HepG2 (cell line): ENCODE data around the gene DDX31. TPM values are rescaled to one million over a fixed set of nuclear protein-coding genes. Genes with fewer than 3 reads are reported as not detected.

Source experiments
- ATAC-seq: fragments of 200-7000 bp; cut with Tn5 transposase; 3 replicates; pipeline ENCODE4 v1.9.1; 2020; ENCODE audit warnings: mild to moderate bottlenecking, moderate library complexity
- BruUV-seq: library from RNA; stranded (reverse); fragments of 400-500 nt; replicated peaks from 2 replicates; lab custom pipeline; 2021; lab: Mats Ljungman, UMichigan
- CTCF ChIA-PET: fragments of 300-600 bp; formaldehyde crosslinking; extraction: SDS; loops from one replicate; lab custom pipeline; 2021; ENCODE audit warnings: low total read pairs, inconsistent platforms, low intra/inter-chr PET ratio; lab: Yijun Ruan, JAX
- POLR2A ChIA-PET: fragments of 350-600 bp; sonication (Branson Sonifier 250); formaldehyde crosslinking; loops from one replicate; lab custom pipeline; 2020; ENCODE audit warnings: antibody characterized with exemption, inconsistent platforms; lab: Yijun Ruan, JAX
- DNase-seq: peaks from one replicate; pipeline ENCODE4 v3.0.0-alpha.2; 2015; ENCODE audit warnings: low spot score
- FAIRE-seq: peaks from 3 replicates; lab custom pipeline; 2011; peaks lifted over from hg19 to GRCh38; lab: Jason Lieb, UNC
- H2AFZ ChIP-seq: one replicate; pipeline ENCODE4 v1.6.1; 2011; ENCODE audit warnings: low read length, inconsistent platforms
- H3K27ac ChIP-seq: fragments of 300-600 bp; 3 replicates; pipeline ENCODE4 v1.8.0; 2011; ENCODE audit warnings: mixed run types, mild to moderate bottlenecking, mixed read lengths, low read length, inconsistent platforms; ENCODE audit not compliant: insufficient read depth; ENCODE audit errors: extremely low read length
- H3K27me3 ChIP-seq, 2 experiments: fragments of 200-600 bp in 1 of 2; 2 replicates in 1 of 2; 3 replicates in 1 of 2; pipeline versions ENCODE4 v1.6.0 to v1.8.0; 2011; ENCODE audit warnings: low read length in 2 of 2, mild to moderate bottlenecking in 2 of 2, moderate library complexity in 2 of 2, inconsistent platforms in 1 of 2; ENCODE audit not compliant: insufficient read depth in 2 of 2, control insufficient read depth in 1 of 2
- H3K36me3 ChIP-seq, 2 experiments: fragments of 200-600 bp in 1 of 2; replicated peaks in 1 of 2; 2 replicates in 1 of 2; 3 replicates in 1 of 2; pipeline versions ENCODE4 v1.5.1 to v1.8.0; 2011; ENCODE audit warnings: low read length in 2 of 2, inconsistent platforms in 1 of 2; ENCODE audit not compliant: insufficient read depth in 2 of 2, control insufficient read depth in 1 of 2
- H3K4me1 ChIP-seq: 2 replicates; pipeline ENCODE4 v1.5.1; 2012; ENCODE audit warnings: low read length, inconsistent platforms; ENCODE audit not compliant: insufficient read depth
- H3K4me2 ChIP-seq: 2 replicates; pipeline ENCODE4 v1.6.0; 2011; ENCODE audit warnings: low read depth, low read length, inconsistent platforms
- H3K4me3 ChIP-seq, 3 experiments: fragments of 200-600 bp in 1 of 3; sonication (generic), shearing (Covaris generic) in 1 of 3; replicated peaks in 1 of 3; 2 replicates each; pipeline ENCODE4 v1.5.1; 2011 to 2016; ENCODE audit warnings: low read length in 3 of 3, inconsistent platforms in 2 of 3, low read depth in 2 of 3, mild to moderate bottlenecking in 2 of 3, control low read depth in 1 of 3, mixed read lengths in 1 of 3; ENCODE audit not compliant: insufficient read depth in 1 of 3
- H3K79me2 ChIP-seq: one replicate; pipeline ENCODE4 v1.6.1; 2011; ENCODE audit warnings: low read length, inconsistent platforms; ENCODE audit not compliant: insufficient read depth
- H3K9ac ChIP-seq: 2 replicates; pipeline ENCODE4 v1.6.0; 2011; ENCODE audit warnings: mild to moderate bottlenecking, low read depth, low read length, inconsistent platforms; ENCODE audit not compliant: insufficient read depth
- H3K9me3 ChIP-seq: 2 replicates; pipeline ENCODE4 v1.5.1; 2012; ENCODE audit warnings: mild to moderate bottlenecking, low read length
- H4K20me1 ChIP-seq: 2 replicates; pipeline ENCODE4 v1.6.0; 2011; ENCODE audit warnings: inconsistent platforms, mild to moderate bottlenecking, low read length, moderate library complexity; ENCODE audit not compliant: insufficient read depth
- CBX5 ChIP-seq: sonication (generic); formaldehyde crosslinking; IDR thresholded peaks from 2 replicates; pipeline ENCODE4 v1.4.0; 2020; ENCODE audit warnings: missing genetic modification reagents, borderline replicate concordance
- NR2F1 ChIP-seq, 2 experiments: fragments of 450-650 bp in 1 of 2; formaldehyde crosslinking in 1 of 2; IDR thresholded peaks; 2 replicates each; pipeline versions ENCODE4 v1.5.0 to v1.6.1; 2016 to 2020; ENCODE audit warnings: mild to moderate bottlenecking in 1 of 2, missing compliant biosample characterization in 1 of 2, missing genetic modification reagents in 1 of 2, moderate library complexity in 1 of 2
- RXRB ChIP-seq: IDR thresholded peaks from 2 replicates; pipeline ENCODE4 v1.6.1; 2016; ENCODE audit warnings: borderline replicate concordance, missing genetic modification reagents, missing compliant biosample characterization
- SKI ChIP-seq: fragments of 450-650 bp; IDR thresholded peaks from one replicate; pipeline ENCODE4 v1.6.1; 2018; ENCODE audit warnings: mild to moderate bottlenecking; ENCODE audit not compliant: partially characterized antibody
- TAF1 ChIP-seq: sonication (generic); formaldehyde crosslinking; IDR thresholded peaks from 2 replicates; pipeline ENCODE4 v1.4.0; 2020; ENCODE audit warnings: missing genetic modification reagents
- ZNF780A ChIP-seq: sonication (generic); formaldehyde crosslinking; IDR thresholded peaks from 2 replicates; pipeline ENCODE4 v1.8.0; 2022; ENCODE audit warnings: mild to moderate bottlenecking, missing genetic modification reagents, moderate library complexity
- WGBS: methylation state at CpG from one replicate; pipeline ENCODE4 v1.1.6; 2017; ENCODE audit warnings: low lambda C conversion rate; 5-methylcytosine and 5-hydroxymethylcytosine counted together
- in situ Hi-C: cut with HindIII; loops from 2 replicates; pipeline ENCODE4 v1.10.0; 2017; ENCODE audit warnings: low pct_unique_long_range_greater_than_20kb; ENCODE audit not compliant: extremely low pct_ligation_motif_present
- intact Hi-C: fragments of 100-400 bp; cut with micrococcal nuclease; formaldehyde crosslinking; loops from one replicate; pipeline ENCODE4 v1.10.0; 2022; ENCODE audit not compliant: unreplicated experiment
- polyA plus RNA-seq, 8 experiments: library from polyadenylated mRNA; depleted of rRNA in 3 of 8; stranded (reverse) in 7 of 8; unstranded in 1 of 8; fragments of >200 nt; fragmentation: Illumina TruSeq in 4 of 8; extraction: Trizol in 4 of 8; gene quantifications; 2 replicates each; pipeline versions ENCODE4 v1.2.1 to v1.2.3, GENCODE V29; 2011 to 2016; ENCODE audit warnings: low read depth in 4 of 8, missing spikeins in 1 of 8, mixed read lengths in 1 of 8; ENCODE audit not compliant: insufficient read depth in 1 of 8
- total RNA-seq, 5 experiments: library from RNA; depleted of rRNA; stranded (reverse); fragments of >200 nt; fragmentation: Illumina TruSeq; extraction: Trizol; gene quantifications; 2 replicates each; pipeline ENCODE4 v1.2.3, GENCODE V29; 2016; ENCODE audit warnings: low read depth in 1 of 5
- TF ChIP-seq, protein P1 (sequence below): sonication (generic); formaldehyde crosslinking; IDR thresholded peaks from 2 replicates; pipeline ENCODE4 v1.4.0; 2020; ENCODE audit warnings: missing genetic modification reagents
- TF ChIP-seq, protein P2 (sequence below): sonication (generic); formaldehyde crosslinking; IDR thresholded peaks from 2 replicates; pipeline ENCODE4 v1.4.0; 2020; ENCODE audit warnings: missing genetic modification reagents, mild to moderate bottlenecking, borderline replicate concordance

Gene DDX31
- total and polyA plus RNA-seq, 2 of the 13 experiments (the other 11 are each of a cell fraction or from before 2014, with no cell fraction given), result 11.4 to 16.3 TPM

DNA sequence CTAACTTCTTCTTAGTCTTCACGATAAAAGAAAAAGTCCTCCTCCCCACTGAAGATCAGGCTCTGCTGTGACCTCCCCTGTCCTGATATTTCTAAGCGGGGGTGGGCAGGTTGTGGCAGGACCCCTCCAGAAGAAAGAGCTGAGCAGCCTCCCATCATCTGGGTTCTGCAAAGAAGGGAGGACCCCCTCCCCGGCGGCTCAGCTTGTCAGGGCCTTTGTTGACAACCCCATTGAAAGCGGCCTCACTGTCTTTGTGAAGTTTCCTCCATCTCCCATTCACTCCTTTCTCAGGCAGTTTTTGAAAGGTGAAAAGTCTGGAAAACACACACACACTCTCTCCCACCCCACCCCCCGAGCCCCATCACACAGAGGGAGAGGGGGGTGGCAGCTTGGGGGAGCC is 113.5 kb downstream of the DDX31 start:
- H3K36me3 ChIP-seq, result no peaks in the 10 kb centered on the region
- no peak overlapping the region for H3K9ac ChIP-seq
- no TSS peak for BruUV-seq
- no peaks in the 10 kb centered on the region for H3K79me2 ChIP-seq
- in situ Hi-C loops (no loop called here), intact Hi-C loops (no loop called here)
- ChIA-PET POLR2A (no interaction called here), CTCF (no interaction called here)
- no peak overlapping the region for H2AFZ ChIP-seq
- H3K27ac ChIP-seq, result no peak overlapping the region
- H3K4me2 ChIP-seq, result no peak overlapping the region
- H3K9me3 ChIP-seq, result no peaks in the 10 kb centered on the region
- 43% methylated on average over 6 of the region's 6 CpGs for WGBS
- DNase-seq (no peak), ATAC-seq (no peak), FAIRE-seq (no peak)
- H3K4me1 ChIP-seq, result no peaks in the 10 kb centered on the region
- no peaks in the 10 kb centered on the region for H4K20me1 ChIP-seq
- TF ChIP-seq, protein P1, sequence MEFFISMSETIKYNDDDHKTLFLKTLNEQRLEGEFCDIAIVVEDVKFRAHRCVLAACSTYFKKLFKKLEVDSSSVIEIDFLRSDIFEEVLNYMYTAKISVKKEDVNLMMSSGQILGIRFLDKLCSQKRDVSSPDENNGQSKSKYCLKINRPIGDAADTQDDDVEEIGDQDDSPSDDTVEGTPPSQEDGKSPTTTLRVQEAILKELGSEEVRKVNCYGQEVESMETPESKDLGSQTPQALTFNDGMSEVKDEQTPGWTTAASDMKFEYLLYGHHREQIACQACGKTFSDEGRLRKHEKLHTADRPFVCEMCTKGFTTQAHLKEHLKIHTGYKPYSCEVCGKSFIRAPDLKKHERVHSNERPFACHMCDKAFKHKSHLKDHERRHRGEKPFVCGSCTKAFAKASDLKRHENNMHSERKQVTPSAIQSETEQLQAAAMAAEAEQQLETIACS (CRISPR knock-in tag), result no peak
- TF ChIP-seq NR2F1 (CRISPR knock-in tag; IDR thresholded peaks at IDR 0.05) (no peak), ZNF780A (CRISPR knock-in tag) (no peak), CBX5 (CRISPR knock-in tag) (no peak), RXRB (CRISPR knock-in tag) (no peak), TAF1 (no peak), SKI (no peak)
- TF ChIP-seq, protein P2, sequence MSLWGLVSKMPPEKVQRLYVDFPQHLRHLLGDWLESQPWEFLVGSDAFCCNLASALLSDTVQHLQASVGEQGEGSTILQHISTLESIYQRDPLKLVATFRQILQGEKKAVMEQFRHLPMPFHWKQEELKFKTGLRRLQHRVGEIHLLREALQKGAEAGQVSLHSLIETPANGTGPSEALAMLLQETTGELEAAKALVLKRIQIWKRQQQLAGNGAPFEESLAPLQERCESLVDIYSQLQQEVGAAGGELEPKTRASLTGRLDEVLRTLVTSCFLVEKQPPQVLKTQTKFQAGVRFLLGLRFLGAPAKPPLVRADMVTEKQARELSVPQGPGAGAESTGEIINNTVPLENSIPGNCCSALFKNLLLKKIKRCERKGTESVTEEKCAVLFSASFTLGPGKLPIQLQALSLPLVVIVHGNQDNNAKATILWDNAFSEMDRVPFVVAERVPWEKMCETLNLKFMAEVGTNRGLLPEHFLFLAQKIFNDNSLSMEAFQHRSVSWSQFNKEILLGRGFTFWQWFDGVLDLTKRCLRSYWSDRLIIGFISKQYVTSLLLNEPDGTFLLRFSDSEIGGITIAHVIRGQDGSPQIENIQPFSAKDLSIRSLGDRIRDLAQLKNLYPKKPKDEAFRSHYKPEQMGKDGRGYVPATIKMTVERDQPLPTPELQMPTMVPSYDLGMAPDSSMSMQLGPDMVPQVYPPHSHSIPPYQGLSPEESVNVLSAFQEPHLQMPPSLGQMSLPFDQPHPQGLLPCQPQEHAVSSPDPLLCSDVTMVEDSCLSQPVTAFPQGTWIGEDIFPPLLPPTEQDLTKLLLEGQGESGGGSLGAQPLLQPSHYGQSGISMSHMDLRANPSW, result no peak
- H3K4me3 ChIP-seq, result no peak overlapping the region
- peaks cover 0 to 34% of the 10 kb centered on the region in 2 experiments; a peak in 2 of 5 replicates for H3K27me3 ChIP-seq
